Dermis blood vessel endothelial cell (primary cell): ENCODE data around the gene THSD4. TPM values are rescaled to one million over a fixed set of nuclear protein-coding genes. Genes with fewer than 3 reads are reported as not detected.
A peak's percentile ranks its signal among the peaks of the same experiment; 100 is the strongest.

Source experiments
- DNase-seq: peaks from one replicate; pipeline ENCODE4 v3.0.0; 2010
- total RNA-seq: library from RNA; depleted of rRNA; stranded (reverse); fragments of >200 nt; gene quantifications from 2 replicates; pipeline ENCODE4 v1.2.3, GENCODE V29; 2014

THSD4 gene
- total RNA-seq, 1 donor from 2014 or later, result 34.2 TPM

- no peak for DNase-seq
Measured at GRCh38 chr15:71678605-71679004, 563.3 kb downstream of the THSD4 start.

GRCh38 chr15:71679223-71679792, 564.0 kb downstream of the THSD4 start:
- DNase-seq, result no peak

- peak; percentile 76 for DNase-seq
Measured at GRCh38 chr15:71679793-71680353, 564.6 kb downstream of the THSD4 start.

- DNase-seq, result no peak
Measured at GRCh38 chr15:71682001-71682400, 566.7 kb downstream of the THSD4 start.

GRCh38 chr15:71683411-71684274, 568.4 kb downstream of the THSD4 start:
- DNase-seq, result no peak

- DNase-seq, result no peak
Measured at GRCh38 chr15:71685420-71685993, 570.2 kb downstream of the THSD4 start.

- no peak for DNase-seq
Measured at GRCh38 chr15:71686221-71687050, 571.2 kb downstream of the THSD4 start.

- DNase-seq, result no peak
Measured at GRCh38 chr15:71687902-71688508, 572.7 kb downstream of the THSD4 start.

GRCh38 chr15:71688509-71689094, 573.3 kb downstream of the THSD4 start:
- no peak for DNase-seq

GRCh38 chr15:71691081-71691457, 575.8 kb downstream of the THSD4 start:
- no peak for DNase-seq

- peak; percentile 46 for DNase-seq
Measured at GRCh38 chr15:71691458-71692417, 576.5 kb downstream of the THSD4 start.

- no peak for DNase-seq
Measured at GRCh38 chr15:71697236-71697635, 582.0 kb downstream of the THSD4 start.

GRCh38 chr15:71698030-71698429, 582.8 kb downstream of the THSD4 start:
- DNase-seq, result no peak

- no peak for DNase-seq
Measured at GRCh38 chr15:71698742-71699141, 583.5 kb downstream of the THSD4 start.

- no peak for DNase-seq
Measured at GRCh38 chr15:71699977-71700376, 584.7 kb downstream of the THSD4 start.

- no peak for DNase-seq
Measured at GRCh38 chr15:71701808-71702207, 586.5 kb downstream of the THSD4 start.

- DNase-seq, result no peak
Measured at GRCh38 chr15:71702496-71702895, 587.2 kb downstream of the THSD4 start.

- peak; percentile 22 for DNase-seq
Measured at GRCh38 chr15:71705151-71705550, 589.9 kb downstream of the THSD4 start.

- DNase-seq, result no peak
Measured at GRCh38 chr15:71706461-71707229, 591.4 kb downstream of the THSD4 start.
